NOMO-1 (cell line): ENCODE measurements around the gene ZBTB7A.
A peak's percentile ranks its signal among the peaks of the same experiment; 100 is the strongest.

Experiments
- DNase-seq, 2 experiments: peaks; one replicate each; lab custom pipeline; 2025; ENCODE audit not compliant: unreplicated experiment in 2 of 2; lab: John Stamatoyannopoulos, UW

Gene ZBTB7A

DNA sequence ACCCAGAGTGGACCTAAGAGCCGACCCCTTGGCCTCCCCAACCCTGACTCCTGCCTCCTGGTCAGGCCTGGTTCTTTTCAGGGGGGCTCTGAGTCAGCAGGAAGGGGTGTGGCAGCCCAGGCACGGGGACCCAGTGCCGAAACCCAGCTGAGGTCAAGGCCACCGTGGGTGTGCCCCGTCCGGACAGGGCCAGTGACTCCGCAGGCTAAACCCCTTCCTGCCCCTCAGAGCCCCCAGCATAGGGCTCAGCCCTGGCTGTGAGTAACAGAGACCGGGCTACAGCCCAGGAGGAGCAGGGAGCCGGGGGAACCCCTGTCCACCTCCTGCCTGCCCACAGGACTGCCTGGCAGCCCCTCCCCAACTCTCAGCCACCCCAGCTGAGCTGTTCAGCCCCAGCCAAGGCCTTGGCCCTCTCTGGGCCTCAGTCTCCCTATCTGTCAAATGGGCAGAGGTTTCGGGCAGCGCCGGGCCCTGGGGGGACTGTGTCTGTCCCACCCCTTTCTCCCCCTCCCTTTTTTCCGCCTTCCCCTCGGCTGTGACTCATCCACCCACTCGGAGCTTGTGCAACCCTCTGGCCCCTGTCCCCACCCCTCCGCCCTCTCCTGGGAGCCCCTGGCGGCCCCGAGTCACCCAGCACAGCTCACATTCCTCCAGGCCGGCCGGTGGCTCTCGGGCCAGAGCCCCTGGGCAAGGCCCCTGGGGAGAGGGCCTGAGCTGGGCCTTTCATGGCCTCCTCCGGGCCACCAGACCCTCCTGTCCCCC, 8.6 kb downstream of the ZBTB7A start:
- peak; percentile 74 to 89 for DNase-seq

DNA sequence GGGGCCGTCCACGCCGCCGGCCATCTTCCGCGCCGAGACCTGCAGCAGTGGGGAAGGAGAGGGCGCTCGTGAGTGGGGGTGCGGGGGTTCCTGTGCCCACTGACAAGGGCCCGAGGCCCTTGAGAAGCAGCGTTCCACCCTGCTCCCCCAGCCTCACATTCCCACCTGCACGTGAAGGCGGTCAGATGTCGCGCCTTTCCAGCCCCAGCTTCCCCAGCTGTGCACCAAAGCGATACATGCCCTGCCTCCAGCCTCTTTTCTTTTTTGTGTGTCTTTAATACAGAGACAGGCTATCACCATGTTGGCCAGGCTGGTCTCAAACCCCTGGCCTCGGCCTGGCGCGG, 11.5 kb downstream of the ZBTB7A start:
- no peak for DNase-seq

DNA sequence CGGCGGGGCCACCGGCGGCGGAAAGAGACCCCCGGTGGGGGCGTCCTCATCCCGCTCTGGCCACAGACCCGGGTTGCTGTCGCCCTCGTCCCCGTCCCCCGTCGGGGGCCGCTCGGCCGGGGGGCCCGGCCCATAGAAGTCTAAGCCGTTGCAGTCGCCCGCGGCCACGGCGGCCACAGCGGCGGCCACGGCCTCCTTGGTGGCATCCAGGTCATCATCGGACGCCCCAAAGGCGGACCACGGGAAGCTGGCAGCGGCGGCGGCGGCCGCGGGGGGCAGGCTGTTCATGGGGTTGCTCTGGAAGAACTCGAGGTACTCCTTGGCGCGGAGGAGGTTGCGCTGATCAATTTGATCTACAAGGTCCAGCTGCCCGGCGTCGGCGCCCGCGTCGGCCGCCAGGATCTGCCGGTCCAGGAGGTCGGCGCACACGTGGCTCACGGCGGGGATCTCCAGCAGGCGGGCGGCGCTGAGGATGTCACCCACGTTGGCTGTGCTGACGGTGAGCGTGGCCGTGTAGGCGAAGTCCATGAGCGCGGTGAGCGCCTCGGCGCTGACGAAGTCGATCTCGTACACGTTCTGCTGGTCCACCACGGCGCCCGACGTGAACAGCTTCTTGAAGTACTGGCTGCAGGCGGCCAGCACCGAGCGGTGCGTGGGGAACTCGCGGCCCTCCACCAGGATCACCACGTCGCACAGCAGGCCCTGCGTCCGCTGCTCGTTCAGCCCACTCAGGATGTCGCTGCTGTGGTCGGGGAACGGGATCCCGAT, 12.1 kb downstream of the ZBTB7A start:
- no peak for DNase-seq

DNA sequence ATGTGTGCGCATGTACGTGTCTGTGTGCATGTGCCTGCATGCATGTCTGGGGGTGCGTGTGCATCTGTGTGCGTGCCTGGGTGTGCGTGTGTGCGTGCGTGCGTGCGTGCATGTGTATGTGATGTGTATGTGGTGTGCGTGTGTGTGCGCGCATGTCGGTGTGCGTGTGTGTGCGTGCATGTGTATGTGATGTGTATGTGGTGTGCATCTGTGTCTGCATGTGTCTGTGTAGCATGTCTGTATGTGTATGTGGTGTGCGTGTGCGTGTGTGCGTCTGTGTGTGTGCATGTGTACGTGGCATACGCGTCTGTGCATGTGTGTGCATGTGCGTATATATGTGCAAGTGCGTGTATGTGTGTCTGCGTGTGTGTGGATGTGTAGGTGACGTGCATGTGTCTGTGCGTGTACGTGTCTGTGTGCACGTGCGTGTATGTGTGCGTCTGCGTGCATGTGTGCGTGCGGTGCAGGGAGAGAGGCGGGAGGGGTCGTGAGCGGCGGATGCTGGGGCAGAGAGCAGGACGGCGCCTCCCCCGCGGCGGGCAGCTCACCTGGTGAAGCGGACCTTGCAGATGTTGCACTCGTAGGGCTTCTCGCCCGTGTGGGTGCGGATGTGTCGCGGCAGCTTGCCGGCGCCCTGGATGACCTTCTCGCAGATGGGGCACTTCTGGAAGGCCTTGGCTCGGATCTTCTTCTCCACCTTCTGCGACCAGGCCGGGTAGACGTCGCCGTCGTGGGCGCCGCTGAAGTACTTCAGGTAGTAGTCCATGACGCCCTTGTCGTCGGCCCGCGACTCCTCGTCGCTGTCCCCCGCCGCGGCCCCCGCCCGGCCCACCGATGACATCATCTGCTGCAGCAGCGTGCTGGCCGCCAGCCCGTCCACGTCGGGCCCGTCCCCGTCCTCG, 13.0 kb downstream of the ZBTB7A start:
- DNase-seq = no peak

DNA sequence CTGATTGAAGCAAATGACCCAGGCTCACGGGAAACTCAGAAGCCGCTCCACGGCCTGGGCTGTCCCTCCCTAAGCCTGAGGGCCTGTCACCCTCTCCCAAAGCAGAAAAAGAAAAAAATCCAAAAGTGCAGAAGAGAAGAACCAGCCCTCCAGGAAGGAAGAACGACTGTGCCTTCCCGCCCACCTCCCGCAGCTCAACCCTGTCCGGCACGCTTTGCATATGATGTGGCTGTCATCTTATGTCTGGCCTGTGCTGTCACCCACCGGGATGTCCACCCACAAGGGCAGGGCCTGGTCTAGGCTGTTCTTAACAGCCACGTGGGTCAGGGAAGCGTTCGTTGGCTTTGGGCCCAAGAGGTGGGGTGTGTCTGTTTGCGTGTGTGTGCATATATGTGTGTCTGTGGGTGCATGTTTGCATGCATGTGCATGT, 13.7 kb downstream of the ZBTB7A start:
- DNase-seq = peak; percentile 45 to 62

DNA sequence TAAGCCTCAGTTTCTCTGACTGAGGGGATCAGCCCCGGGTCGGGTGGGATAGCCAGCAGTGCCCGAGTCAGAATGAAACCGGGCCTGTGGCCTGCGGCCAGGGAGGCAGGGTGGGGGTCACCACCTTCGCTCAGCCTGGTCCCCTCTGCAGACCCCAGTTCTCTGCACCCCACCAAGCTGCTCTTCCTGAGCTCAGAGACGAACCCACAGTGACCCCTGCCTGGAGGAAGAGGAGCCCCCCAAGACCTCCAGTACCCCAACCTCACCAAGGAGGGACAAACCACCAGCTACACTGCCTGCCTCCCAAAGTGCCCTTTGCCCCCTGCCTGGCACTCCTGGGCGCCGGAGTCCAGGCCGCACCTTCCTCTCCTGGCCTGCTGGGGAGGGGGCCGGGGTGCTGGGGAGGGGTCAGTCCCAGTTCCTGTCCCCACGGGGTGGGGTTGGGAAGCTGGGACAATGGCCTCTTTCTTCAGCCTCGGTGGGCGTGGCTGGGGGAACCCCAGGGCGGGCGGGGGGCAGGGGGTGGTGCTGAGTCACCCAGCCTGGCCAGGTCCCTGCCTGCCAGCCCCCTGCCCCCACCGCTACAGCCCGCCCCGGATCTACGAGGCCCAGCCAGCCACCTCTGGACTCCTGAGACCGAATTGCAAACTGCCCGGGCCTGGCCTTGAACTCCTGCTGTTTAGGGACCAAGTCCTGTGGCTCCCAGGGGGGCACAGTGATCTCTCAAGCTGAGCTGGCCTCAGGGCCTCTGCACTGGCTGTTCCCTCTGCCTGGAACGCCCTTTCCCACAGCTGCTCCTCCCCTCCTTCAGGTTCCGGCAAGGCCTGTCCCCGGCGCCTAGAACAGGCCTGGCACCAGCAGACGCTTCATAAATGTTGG, 14.3 kb downstream of the ZBTB7A start:
- DNase-seq = peak; percentile 79 to 80

DNA sequence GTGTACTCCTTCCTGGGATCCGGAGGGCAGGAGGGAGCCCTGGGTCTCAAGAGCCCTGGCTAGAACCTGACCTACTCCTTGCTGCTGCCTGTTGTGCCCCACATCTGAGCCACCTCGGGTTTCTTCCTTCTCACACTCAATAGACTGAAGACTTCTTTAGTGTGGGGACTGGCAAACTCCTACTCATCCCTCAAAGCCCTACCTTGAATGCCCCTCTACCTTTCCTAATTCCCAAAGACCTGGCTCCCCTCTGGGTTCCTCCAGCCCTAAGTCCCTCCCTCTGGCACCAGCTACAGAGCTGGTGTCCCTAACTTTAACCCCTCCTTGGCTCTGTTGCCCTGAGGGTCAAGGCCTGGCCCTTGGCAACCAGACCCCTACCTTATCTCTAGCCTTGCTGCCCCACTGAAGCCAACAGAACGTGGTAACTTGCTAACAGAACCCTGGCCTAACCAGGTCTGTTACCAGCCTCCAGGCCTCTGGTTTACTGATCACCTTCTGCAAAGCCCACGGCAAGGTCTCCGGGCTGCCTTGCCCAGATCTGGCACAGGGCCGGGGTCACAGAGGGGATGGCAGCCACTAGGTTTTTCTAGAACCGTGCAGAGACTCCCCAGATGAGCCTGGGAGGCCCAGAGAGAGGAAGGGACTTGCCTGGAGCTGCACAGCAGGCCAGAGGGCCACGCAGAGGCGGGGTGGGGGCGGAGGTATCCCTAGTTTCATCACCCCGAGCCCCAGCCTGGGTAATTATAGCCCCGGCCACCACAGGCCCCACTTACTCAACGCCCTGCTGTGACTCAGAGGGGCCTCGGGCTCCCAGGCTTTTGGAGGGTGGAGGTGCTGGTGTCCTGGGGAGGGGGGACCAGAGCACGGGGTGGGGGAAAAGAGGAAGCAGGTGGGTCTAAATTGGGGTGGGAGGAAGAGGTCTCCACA, 15.3 kb downstream of the ZBTB7A start:
- peak; percentile 92 to 96 for DNase-seq

DNA sequence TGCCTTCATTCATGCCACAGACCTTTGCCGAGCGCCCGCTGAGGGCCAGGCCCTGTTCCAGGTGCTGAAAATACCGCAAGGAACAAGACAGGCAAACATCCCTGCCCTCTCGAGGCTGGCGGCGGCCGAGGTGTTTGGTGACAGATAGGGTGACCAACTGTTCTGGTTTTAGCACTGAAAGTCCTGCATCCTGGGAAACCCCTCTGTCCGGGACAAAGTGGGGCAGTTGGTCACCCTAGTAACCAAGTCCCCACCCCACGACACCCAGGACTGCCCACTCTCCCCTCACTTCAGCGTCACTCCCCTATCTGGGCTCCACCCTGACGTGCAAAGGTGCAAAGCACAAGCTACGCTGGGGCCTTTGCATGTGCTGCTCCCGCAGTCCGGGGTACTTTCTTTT, 17.3 kb downstream of the ZBTB7A start:
- DNase-seq = no peak

DNA sequence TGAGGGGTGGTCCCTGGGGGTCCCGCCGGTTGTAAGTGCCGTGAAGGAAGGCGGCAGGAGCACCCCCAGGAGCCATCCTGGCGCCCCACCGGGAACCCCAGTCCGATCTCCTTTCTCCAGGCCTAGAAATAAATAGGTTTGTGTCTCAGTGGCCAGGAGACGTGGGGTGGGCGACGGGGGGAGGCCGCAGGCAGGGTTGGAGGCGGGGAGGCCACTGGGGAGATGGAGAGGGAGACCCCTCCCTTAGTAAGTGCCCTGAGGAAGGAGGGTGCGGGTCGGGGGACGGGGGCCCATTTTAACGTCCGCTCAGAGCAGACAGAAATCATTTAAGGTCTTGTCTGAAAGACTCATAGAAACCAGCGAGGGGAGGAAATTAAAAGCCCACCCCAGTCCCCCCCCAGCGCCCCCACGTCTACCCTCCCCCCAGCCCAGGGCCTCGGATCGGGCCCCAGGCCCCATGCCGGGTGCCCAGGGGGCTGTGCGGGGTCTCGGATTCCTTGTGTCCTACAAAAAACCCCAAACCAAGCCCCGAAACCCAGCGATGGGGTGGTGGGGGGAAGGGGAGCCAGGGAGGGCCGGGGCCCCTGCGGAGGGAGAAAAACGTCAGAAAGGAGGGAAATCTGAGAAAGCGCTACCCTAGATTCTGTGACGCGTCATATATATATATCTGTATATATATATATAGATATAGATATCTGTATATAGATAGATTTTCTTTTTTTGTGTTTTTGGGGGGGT, 19.6 kb downstream of the ZBTB7A start:
- DNase-seq = no peak

DNA sequence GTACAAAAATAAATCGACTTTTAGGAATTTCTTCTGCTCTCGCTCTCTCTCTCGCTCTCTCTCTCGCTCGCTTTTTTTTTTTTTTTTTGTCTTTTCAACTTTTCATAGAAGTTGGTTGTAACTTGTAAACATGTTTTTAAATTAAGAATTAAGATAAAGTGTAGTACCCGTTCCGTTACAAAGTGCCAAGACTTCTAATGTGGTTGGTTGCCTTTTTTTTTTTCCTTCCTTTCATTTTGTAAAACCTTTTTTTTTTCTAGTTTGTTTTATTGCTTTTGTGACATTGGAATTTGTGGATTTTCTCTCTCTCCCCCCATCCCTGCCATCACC, 20.4 kb downstream of the ZBTB7A start:
- DNase-seq = no peak

DNA sequence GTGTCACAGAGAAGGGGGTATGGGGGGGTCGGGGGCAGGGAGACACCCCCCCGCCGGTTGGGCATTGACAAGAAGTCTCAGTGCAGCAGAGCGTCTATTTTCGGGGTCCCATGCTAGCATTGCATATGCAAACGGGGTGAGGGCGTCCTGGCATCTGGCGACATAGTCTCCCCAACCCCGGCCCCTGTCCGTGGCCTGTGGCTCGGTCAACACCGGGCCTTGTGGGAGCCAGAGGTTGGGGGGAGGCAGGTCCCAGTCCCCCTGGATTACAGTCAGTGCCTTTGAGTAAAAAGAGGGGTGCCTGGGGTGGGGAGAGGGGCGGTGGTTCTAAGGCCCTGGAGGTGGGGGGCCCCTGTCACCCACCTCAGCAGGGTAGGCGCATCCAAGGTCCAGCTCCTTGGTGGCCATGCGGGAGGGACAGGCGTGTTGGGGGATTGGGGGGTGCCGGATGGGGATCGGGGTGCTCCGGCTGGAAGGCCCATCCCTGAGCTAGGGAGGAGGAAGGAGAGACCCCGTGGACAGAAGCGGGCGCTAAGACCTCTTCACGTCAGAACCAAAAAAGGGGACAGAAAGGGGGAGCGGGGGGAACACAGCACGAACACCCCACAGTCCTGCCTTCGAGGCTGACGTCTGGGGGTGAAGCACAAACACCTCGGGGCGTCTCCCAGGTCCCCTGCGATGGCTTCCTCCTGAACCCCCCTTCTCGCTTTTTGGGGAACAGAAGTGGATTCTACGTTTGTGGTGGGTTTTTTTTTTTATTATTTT, 20.9 kb downstream of the ZBTB7A start:
- no peak for DNase-seq

DNA sequence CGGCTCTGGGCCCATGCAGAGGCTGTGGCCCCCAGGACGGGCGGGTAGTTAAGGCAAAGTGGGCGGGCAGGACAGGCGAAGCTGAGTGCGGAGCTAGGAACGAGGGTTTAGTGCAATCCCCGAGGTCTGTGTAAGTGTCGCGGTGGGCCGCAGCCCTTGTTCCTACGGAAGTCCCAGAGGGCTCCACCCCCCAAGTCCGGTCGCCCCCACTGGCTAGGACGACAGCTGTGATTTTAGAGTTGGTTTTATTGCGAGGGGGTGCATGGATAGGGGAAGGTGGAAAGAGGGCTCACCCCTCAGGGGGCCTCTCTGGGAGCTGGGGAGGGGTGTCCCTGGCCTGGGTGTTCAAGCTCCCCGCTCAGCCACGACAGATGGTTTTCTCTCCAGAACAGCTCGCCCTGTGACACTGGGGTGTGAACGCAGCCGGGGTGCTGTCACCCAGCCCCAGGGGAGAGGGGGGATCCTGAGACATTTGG, 21.7 kb downstream of the ZBTB7A start:
- DNase-seq = no peak

DNA sequence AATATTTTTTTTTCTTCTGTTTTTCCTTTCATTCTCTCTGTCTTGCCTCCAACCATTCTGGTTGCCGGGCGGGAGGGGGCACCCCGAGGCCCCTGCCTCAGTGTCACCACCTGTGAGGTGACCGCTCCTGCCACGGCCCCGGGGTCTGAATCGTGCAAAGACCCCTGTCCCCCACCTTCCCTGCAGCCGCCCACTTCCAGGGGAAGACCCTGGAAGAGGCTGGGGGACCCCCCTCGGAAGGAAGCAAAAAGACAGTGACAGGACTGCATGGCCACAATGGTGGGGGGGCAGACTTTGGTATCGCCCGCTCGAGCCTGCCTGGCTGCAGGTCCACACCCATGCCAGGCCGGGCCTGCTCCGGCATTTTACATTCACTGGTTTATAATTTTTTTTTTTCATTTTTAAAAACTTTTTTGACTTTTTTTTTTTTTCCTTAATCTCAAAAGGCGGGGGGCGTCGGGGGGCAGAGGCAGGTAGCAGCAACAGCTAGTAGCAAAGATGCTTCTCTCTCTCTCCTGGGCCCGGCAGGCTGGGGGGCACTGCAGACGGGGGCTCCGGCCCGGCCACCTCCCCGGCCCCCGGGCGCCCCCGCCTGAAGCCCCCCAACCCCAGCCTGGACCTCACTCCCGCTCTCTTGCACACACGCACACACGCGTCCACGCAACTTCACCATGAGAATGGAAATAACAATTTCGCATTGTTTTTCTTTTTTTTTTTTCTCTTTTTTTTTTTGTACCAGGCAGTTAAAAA, 22.6 kb downstream of the ZBTB7A start:
- no peak for DNase-seq

DNA sequence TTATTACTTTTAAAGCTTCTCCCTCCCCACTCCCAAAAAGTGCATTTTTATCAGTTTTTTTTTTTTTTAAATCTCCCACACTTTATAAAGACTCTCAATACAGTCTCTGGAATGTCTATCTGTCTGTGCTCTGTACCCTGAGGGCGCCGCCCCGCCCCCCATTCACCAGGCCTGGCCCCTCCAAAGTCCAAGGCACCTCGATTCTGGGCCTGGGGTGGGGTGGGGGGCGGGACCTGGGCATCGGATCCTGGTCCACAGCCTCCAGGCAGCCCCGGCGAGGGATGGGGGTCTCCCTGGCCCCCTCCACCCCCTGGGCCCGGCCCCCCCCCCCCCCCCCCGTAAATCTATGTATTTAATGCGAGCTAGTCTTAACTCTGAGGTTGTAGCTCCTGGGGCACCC, 23.3 kb downstream of the ZBTB7A start:
- DNase-seq = no peak

DNA sequence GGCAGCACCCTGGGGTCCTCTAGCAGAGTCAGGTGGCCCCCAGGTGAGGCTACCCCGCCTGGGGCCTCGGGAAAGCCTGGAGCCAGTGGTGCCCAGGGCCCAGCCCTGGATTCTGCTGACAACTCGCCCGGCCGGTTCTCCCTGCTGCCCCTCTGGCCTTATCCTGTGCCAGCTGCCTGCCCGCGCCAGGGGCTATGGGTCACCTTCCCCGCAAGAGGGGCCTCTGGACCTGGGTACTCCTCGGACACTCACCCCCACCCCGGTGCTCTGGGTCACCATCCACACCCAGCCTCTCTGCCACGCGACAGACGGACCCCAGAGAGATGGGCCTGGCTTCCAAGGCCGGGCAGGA, 24.0 kb downstream of the ZBTB7A start:
- DNase-seq = no peak

DNA sequence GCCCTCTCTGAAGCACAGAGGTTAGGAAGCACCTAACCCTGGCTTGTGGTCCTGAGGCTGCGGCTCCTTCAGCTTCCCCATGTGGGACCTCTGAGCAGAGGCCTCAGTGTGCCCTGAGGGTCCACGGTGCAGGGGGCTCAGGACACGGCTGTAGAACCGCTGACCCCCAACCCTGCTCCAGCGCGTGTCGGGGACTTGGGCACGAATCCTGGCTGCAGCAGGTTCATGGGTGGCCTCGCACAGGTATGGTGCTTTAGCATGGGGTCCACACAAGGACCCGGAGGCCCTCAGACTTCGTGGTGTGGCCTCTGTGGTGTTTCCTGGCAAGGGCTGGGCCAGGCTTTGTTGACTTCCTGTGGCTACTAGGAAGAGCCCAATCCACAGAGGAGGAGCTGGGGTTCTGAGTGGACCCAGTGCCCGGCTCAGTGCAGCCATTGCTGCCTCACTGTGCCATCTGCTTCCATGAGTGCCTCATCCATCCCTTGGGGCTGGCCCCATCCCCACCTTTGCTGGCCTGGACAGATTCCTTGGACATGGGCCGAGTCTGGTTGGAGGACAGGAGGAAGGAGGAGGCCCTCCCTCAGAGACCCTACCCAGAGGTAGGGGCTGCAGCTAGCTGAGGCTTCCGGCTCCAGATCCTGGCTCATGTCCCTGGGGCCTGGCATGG, 24.5 kb downstream of the ZBTB7A start:
- DNase-seq = no peak
